SK-N-SH (cell line): ENCODE data around the gene DCP1B. TPM values are rescaled to one million over a fixed set of nuclear protein-coding genes. Genes with fewer than 3 reads are reported as not detected.
A peak's percentile ranks its signal among the peaks of the same experiment; 100 is the strongest.
"Not testable (repeated sequence)": the region's sequence is repeated elsewhere in the genome, so short reads cannot be mapped to it uniquely, and the experiment has no call there.

Experiments
- CTCF ChIA-PET: fragments of 300-600, 350-600 bp; formaldehyde crosslinking; extraction: SDS; loops from one replicate; lab custom pipeline; 2021; lab: Yijun Ruan, JAX
- POLR2A ChIA-PET: fragments of 350-600 bp; sonication (Branson Sonifier 250); formaldehyde crosslinking; extraction: SDS; loops from one replicate; lab custom pipeline; 2020; ENCODE audit warnings: antibody characterized with exemption, inconsistent platforms; lab: Yijun Ruan, JAX
- DNase-seq: peaks from one replicate; pipeline ENCODE4 v3.0.0; 2012
- H2AFZ ChIP-seq: fragments of 200-600 bp; sonication (generic); 2 replicates; pipeline ENCODE4 v1.8.1; 2016; ENCODE audit warnings: antibody characterized with exemption, mild to moderate bottlenecking, low read depth
- H3F3A ChIP-seq: fragments of 200-600 bp; sonication (generic); replicated peaks from 2 replicates; pipeline ENCODE3; 2016; ENCODE audit warnings: antibody characterized with exemption, mild to moderate bottlenecking; ENCODE audit not compliant: insufficient read depth
- H3K27ac ChIP-seq, 2 experiments: fragments of 200-500 bp in 1 of 2; fragments of 200-600 bp in 1 of 2; sonication (Bioruptor generic) in 1 of 2; sonication (generic), shearing (Covaris generic) in 1 of 2; 2 replicates each; pipeline versions ENCODE4 v1.5.1 to v1.6.1; 2014 to 2016; ENCODE audit warnings: low read depth in 2 of 2, inconsistent platforms in 1 of 2, low read length in 1 of 2, mild to moderate bottlenecking in 1 of 2, mixed read lengths in 1 of 2
- H3K27me3 ChIP-seq: fragments of 200-600 bp; sonication (generic), shearing (Covaris generic); 2 replicates; pipeline ENCODE4 v1.6.1; 2016; ENCODE audit warnings: mixed run types; ENCODE audit not compliant: insufficient read depth
- H3K36me3 ChIP-seq, 2 experiments: fragments of 200-500 bp in 1 of 2; fragments of 200-600 bp in 1 of 2; sonication (Bioruptor generic) in 1 of 2; sonication (generic) in 1 of 2; replicated peaks in 1 of 2; 2 replicates each; pipeline versions ENCODE3 to v1.5.1; 2014 to 2016; ENCODE audit warnings: low read length in 1 of 2, mild to moderate bottlenecking in 1 of 2; ENCODE audit not compliant: insufficient read depth in 2 of 2, control insufficient read depth in 1 of 2
- H3K4me1 ChIP-seq, 2 experiments: fragments of 200-500 bp in 1 of 2; fragments of 200-600 bp in 1 of 2; sonication (Bioruptor generic) in 1 of 2; sonication (generic), shearing (Covaris generic) in 1 of 2; 2 replicates each; pipeline versions ENCODE4 v1.5.1 to v1.6.1; 2014 to 2016; ENCODE audit warnings: low read depth in 1 of 2, low read length in 1 of 2, mixed run types in 1 of 2; ENCODE audit not compliant: insufficient read depth in 2 of 2, control insufficient read depth in 1 of 2
- H3K4me2 ChIP-seq: fragments of 200-600 bp; sonication (generic), shearing (Covaris generic); 2 replicates; pipeline ENCODE4 v1.6.1; 2017; ENCODE audit warnings: mixed run types
- H3K4me3 ChIP-seq, 2 experiments: fragments of 200-500 bp in 1 of 2; fragments of 200-600 bp in 1 of 2; sonication (Bioruptor generic) in 1 of 2; sonication (generic), shearing (Covaris generic) in 1 of 2; 2 replicates each; pipeline versions ENCODE4 v1.5.1 to v1.8.1; 2014 to 2016; ENCODE audit warnings: low read depth in 2 of 2, inconsistent platforms in 1 of 2, low read length in 1 of 2, mild to moderate bottlenecking in 1 of 2, mixed read lengths in 1 of 2, moderate library complexity in 1 of 2
- H3K79me2 ChIP-seq: fragments of 200-600 bp; sonication (generic); 2 replicates; pipeline ENCODE4 v1.8.1; 2017; ENCODE audit warnings: mild to moderate bottlenecking; ENCODE audit not compliant: insufficient read depth
- H3K9ac ChIP-seq: fragments of 200-600 bp; sonication (generic); 2 replicates; pipeline ENCODE4 v1.6.1; 2017; ENCODE audit warnings: mixed run types
- H3K9me2 ChIP-seq: fragments of 200-600 bp; sonication (generic); 2 replicates; pipeline ENCODE4 v1.6.1; 2017; ENCODE audit warnings: mixed run types
- H3K9me3 ChIP-seq: fragments of 200-600 bp; sonication (generic); 2 replicates; pipeline ENCODE4 v1.6.1; 2017; ENCODE audit warnings: mixed run types, mild to moderate bottlenecking, moderate library complexity
- H4K20me1 ChIP-seq: fragments of 200-600 bp; sonication (generic); 2 replicates; pipeline ENCODE4 v1.6.1; 2017; ENCODE audit warnings: mild to moderate bottlenecking, mixed run types; ENCODE audit not compliant: insufficient read depth
- EP300 ChIP-seq, 2 experiments: IDR thresholded peaks; 2 replicates each; pipeline versions ENCODE4 v1.4.0 to v1.6.1; 2012; ENCODE audit warnings: borderline replicate concordance in 1 of 2, low read depth in 1 of 2, low read length in 1 of 2
- FOSL2 ChIP-seq: IDR thresholded peaks from 2 replicates; pipeline ENCODE4 v1.4.0; 2012; ENCODE audit warnings: low read depth, mild to moderate bottlenecking, moderate library complexity, borderline replicate concordance
- JUND ChIP-seq: IDR thresholded peaks from 2 replicates; pipeline ENCODE4 v1.4.0; 2012
- MXI1 ChIP-seq: IDR thresholded peaks from 2 replicates; pipeline ENCODE4 v1.6.1; 2012; ENCODE audit warnings: mild to moderate bottlenecking, low read depth, low read length, improper control_type of control experiment
- NRF1 ChIP-seq: IDR thresholded peaks from 2 replicates; pipeline ENCODE4 v1.6.1; 2012; ENCODE audit warnings: low read depth, mild to moderate bottlenecking, low read length
- RAD21 ChIP-seq: IDR thresholded peaks from 2 replicates; pipeline ENCODE4 v1.6.1; 2012; ENCODE audit warnings: mild to moderate bottlenecking, low read length
- RFX5 ChIP-seq: IDR thresholded peaks from 2 replicates; pipeline ENCODE4 v1.6.1; 2012; ENCODE audit warnings: mild to moderate bottlenecking, improper control_type of control experiment, low read length
- SMC3 ChIP-seq: IDR thresholded peaks from 2 replicates; pipeline ENCODE4 v1.6.1; 2012; ENCODE audit warnings: low read depth, low read length, improper control_type of control experiment
- TAF1 ChIP-seq: IDR thresholded peaks from 2 replicates; pipeline ENCODE4 v1.6.1; 2012; ENCODE audit warnings: low read depth, mild to moderate bottlenecking, low read length, moderate library complexity, borderline replicate concordance
- TEAD4 ChIP-seq: IDR thresholded peaks from 2 replicates; pipeline ENCODE4 v1.4.0; 2012; ENCODE audit warnings: mild to moderate bottlenecking, borderline replicate concordance; ENCODE audit not compliant: insufficient read depth
- WGBS: methylation state at CpG from one replicate; pipeline ENCODE4 v1.1.6; 2017; ENCODE audit warnings: low lambda C conversion rate; 5-methylcytosine and 5-hydroxymethylcytosine counted together
- polyA plus RNA-seq, 3 experiments: library from polyadenylated mRNA; depleted of rRNA; stranded (reverse); fragments of >200 nt; gene quantifications; 2 replicates each; pipeline ENCODE4 v1.2.3, GENCODE V29; 2012
- TF ChIP-seq, protein P1 (sequence below): fragments of 200-600 bp; sonication (generic); IDR thresholded peaks from 2 replicates; pipeline ENCODE4 v1.6.1; 2017; ENCODE audit warnings: antibody characterized with exemption, mild to moderate bottlenecking, moderate library complexity
- TF ChIP-seq, protein P2 (sequence below): fragments of 150-350 bp; IDR thresholded peaks from 2 replicates; pipeline ENCODE4 v1.6.1; 2016; ENCODE audit warnings: mild to moderate bottlenecking, low read depth, low read length
- TF ChIP-seq, protein P3 (sequence below): IDR thresholded peaks from 2 replicates; pipeline ENCODE4; 2012

DCP1B gene
- polyA plus RNA-seq, 1 of the 3 experiments (the other 2 are of a cell fraction) = 18.8 TPM

DNA sequence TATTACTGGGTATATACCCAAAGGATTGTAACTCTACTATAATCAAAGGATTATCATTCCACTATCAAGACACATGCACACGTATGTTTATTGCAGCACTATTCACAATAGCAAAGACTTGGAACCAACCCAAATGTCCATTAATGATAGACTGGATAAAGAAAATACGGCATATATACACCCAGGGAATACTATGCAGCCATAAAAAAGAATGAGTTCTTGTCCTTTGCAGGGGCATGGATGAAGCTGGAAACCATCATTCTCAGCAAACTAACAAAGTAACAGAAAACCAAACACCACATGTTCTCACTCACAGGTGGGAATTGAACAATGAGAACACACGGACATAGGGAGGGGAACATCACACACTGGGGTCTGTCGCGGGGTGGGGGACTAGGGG, 58.8 kb downstream of the DCP1B start:
- DNase-seq, H3K9me3 ChIP-seq, H3K4me3 ChIP-seq, H2AFZ ChIP-seq, H4K20me1 ChIP-seq, H3K9ac ChIP-seq, H3K27ac ChIP-seq, H3K4me2 ChIP-seq, H3K4me1 ChIP-seq, H3K27me3 ChIP-seq, CTCF ChIA-PET, POLR2A ChIA-PET, H3K9me2 ChIP-seq, H3F3A ChIP-seq, H3K79me2 ChIP-seq: not testable (repeated sequence)
- over 99% methylated on average over 5 of the region's 5 CpGs for WGBS
- peaks cover 33 to 34% of the 10 kb centered on the region in 2 experiments for H3K36me3 ChIP-seq

DNA sequence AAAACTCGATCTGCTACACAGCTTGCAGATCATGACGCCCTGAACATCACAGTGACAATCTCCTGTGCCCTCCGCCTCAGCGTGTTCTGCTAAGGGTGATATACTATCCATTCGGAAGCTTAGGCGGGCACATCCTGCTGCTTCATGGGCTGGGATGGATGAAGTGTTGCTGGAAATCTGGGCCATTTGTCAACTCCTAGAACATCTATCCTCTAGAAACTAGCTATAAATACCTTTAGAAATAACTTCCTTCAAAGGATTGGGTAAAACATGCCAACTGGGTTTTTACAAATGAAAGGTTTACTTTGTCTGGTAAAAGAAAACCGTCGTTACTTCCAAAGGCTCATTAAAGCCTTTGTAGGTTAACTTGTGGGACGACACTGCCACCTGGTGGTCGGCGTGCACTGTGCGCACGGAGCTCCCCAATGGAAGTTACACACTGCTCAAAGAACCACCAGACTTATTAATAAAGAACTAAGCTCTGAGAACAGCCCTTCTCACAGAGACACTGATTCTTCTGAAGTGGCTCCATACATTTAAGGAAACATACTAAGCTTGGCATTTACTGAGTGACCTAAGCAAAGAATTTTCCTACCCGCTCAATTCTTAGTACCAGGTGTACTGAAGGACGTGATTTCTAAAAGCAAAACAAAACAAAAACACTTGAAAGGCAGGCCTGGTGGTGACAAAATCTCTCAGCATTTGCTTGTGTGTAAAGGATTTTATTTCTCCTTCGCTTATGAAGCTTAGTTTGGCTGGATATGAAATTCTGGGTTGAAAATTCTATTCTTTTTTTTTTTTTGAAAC, 64.3 kb downstream of the DCP1B start:
- no peak overlapping the region for H3K4me2 ChIP-seq
- H3K9me2 ChIP-seq = no peaks in the 10 kb centered on the region
- no peaks in the 10 kb centered on the region for H3K9me3 ChIP-seq
- TF ChIP-seq SMC3 = peak; percentile 97
- TF ChIP-seq NRF1 = peak; percentile 22; the same call in 1 of the 2 replicates
- TF ChIP-seq RAD21 = peak; percentile 98
- TF ChIP-seq, protein P1, sequence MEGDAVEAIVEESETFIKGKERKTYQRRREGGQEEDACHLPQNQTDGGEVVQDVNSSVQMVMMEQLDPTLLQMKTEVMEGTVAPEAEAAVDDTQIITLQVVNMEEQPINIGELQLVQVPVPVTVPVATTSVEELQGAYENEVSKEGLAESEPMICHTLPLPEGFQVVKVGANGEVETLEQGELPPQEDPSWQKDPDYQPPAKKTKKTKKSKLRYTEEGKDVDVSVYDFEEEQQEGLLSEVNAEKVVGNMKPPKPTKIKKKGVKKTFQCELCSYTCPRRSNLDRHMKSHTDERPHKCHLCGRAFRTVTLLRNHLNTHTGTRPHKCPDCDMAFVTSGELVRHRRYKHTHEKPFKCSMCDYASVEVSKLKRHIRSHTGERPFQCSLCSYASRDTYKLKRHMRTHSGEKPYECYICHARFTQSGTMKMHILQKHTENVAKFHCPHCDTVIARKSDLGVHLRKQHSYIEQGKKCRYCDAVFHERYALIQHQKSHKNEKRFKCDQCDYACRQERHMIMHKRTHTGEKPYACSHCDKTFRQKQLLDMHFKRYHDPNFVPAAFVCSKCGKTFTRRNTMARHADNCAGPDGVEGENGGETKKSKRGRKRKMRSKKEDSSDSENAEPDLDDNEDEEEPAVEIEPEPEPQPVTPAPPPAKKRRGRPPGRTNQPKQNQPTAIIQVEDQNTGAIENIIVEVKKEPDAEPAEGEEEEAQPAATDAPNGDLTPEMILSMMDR = peak; percentile 98
- TF ChIP-seq, protein P2, sequence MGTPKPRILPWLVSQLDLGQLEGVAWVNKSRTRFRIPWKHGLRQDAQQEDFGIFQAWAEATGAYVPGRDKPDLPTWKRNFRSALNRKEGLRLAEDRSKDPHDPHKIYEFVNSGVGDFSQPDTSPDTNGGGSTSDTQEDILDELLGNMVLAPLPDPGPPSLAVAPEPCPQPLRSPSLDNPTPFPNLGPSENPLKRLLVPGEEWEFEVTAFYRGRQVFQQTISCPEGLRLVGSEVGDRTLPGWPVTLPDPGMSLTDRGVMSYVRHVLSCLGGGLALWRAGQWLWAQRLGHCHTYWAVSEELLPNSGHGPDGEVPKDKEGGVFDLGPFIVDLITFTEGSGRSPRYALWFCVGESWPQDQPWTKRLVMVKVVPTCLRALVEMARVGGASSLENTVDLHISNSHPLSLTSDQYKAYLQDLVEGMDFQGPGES = no peak
- TF ChIP-seq MXI1 = no peak
- no peak for TF ChIP-seq RFX5
- no peak for TF ChIP-seq TAF1
- TF ChIP-seq FOSL2 = no peak
- TF ChIP-seq, protein P3, sequence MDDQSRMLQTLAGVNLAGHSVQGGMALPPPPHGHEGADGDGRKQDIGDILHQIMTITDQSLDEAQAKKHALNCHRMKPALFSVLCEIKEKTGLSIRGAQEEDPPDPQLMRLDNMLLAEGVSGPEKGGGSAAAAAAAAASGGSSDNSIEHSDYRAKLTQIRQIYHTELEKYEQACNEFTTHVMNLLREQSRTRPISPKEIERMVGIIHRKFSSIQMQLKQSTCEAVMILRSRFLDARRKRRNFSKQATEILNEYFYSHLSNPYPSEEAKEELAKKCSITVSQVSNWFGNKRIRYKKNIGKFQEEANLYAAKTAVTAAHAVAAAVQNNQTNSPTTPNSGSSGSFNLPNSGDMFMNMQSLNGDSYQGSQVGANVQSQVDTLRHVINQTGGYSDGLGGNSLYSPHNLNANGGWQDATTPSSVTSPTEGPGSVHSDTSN = no peak
- no peak for TF ChIP-seq TEAD4
- no peak for TF ChIP-seq EP300 (IDR thresholded peaks at IDR 0.05; ENCODE audit: borderline replicate concordance in 1 of 2, low read depth in 1 of 2, low read length in 1 of 2)
- no peak for TF ChIP-seq JUND
- no peaks in the 10 kb centered on the region for H3K27me3 ChIP-seq
- H3K36me3 ChIP-seq = peaks cover 14 to 18% of the 10 kb centered on the region in 2 experiments
- 35% methylated on average over 16 of the region's 16 CpGs for WGBS
- peak overlapping the region in 1 of 2 experiments; percentile 50; a peak in 1 of 4 replicates for H3K27ac ChIP-seq
- H4K20me1 ChIP-seq = no peaks in the 10 kb centered on the region
- no peak overlapping the region for H3K9ac ChIP-seq
- ChIA-PET POLR2A (interaction anchor here (1.4 to 1.5 kb wide), 2 partner anchors 102 to 144 kb away, joined by 7 to 9 read pairs; no protein-coding TSS in a partner anchor), CTCF (interaction anchor here (0.5 to 5.3 kb wide), 100 partner anchors 9 to 822 kb away, joined by 3 to 349 read pairs (median 5); partner anchors contain the start of genes ADIPOR2, CACNA2D4, LRTM2 and WNT5B)
- peaks cover 3% of the 10 kb centered on the region for H3F3A ChIP-seq
- no peak overlapping the region; a peak in 1 of 4 replicates for H3K4me3 ChIP-seq
- H2AFZ ChIP-seq = no peak overlapping the region
- DNase-seq = peak; percentile 81
- H3K79me2 ChIP-seq = peaks cover 4% of the 10 kb centered on the region; the same call in 1 of the 2 replicates
- H3K4me1 ChIP-seq = peaks cover 0 to 31% of the 10 kb centered on the region in 2 experiments; a peak in 2 of 4 replicates
